HL-60/S4 (cell line): ENCODE data around the gene DNAH3.
"Not testable (repeated sequence)": the region's sequence is repeated elsewhere in the genome, so short reads cannot be mapped to it uniquely, and the experiment has no call there.

ENCODE experiments used
- in situ Hi-C: fragments of 300-500 bp; cut with MboI; formaldehyde crosslinking; loops from 2 replicates; pipeline ENCODE4 v1.14.3; 2022; ENCODE audit warnings: low sequenced_read_pairs

Gene DNAH3

DNA sequence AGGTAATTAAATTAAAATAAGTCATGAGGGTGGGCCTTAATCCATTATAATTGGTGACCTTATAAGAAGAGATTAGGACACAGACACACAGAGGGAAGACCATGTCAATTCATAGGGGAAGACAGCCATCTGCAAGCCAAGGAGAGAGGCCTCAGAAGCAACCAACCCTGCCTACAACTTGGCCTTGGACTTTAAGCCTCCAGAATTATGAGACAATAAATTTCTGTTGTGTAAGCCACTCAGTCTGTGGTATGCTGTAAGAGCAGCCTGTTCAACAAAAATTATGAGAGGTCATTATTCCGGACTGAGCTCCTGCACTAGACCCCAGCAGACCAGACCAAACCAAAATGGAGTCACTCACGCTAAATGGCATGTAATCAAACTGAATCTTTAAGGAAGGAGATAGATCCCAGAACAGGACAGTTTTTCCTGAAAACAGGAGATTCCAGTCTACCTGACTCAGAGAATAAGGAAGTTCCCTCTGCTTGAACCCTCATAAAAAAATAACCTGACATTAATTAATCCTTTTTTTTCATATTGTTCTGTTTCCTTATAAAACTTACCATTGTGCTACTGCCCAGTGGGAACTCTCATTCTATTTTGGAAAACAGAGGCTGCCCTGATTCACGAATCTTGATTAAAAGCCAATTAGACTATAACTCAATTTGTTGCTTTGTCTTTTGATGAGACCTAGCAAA lies 74.3 kb downstream of the DNAH3 start:
- in situ Hi-C loops, result no loop called here

DNA sequence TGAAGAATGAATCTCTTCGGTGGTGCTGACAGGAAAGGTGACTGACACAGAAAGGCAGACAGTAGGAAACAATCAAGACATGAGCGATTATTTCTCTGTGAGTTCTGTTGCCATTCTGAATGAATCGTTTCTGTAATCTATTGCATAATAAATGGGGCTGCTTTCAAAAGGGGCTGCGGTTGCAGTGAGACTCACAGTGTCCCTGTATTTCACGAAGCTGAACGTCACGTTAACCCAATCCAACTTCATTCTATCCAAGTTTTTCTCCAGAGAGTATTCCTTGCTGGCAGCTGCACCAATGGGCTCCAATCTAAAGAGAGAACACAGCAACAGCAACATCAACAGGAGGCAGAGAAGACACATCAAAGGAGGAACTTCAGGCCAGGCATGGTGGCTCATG lies 75.4 kb downstream of the DNAH3 start:
- in situ Hi-C loops, result no loop called here

GRCh38 chr16:21072976-21073375 lies 77.7 kb downstream of the DNAH3 start:
- in situ Hi-C loops, result no loop called here

DNA sequence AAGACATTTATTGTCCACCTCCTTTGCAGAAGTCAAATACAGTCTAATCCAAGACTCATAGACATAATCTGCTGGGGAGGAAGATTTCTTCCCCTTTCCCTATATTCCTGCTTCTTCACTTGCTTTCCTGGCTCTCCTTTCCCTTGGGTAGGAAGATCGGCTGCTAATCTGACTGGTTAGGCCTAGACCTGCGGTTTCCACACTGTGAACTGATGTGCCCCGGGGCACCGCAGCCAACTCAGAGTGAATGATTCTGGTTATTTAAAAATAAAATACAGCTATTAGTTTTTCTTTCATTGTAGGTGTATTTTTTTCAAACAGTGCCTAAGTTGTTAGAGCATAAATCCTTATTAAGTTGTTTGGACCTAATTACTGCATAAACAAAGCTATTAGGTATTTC lies 78.9 kb downstream of the DNAH3 start:
- in situ Hi-C loops, result no loop called here

- in situ Hi-C loops, result no loop called here
Observed at GRCh38 chr16:21070564-21070963, 80.1 kb downstream of the DNAH3 start.

- in situ Hi-C loops, result no loop called here
Observed at GRCh38 chr16:21069986-21070385, 80.7 kb downstream of the DNAH3 start.

DNA sequence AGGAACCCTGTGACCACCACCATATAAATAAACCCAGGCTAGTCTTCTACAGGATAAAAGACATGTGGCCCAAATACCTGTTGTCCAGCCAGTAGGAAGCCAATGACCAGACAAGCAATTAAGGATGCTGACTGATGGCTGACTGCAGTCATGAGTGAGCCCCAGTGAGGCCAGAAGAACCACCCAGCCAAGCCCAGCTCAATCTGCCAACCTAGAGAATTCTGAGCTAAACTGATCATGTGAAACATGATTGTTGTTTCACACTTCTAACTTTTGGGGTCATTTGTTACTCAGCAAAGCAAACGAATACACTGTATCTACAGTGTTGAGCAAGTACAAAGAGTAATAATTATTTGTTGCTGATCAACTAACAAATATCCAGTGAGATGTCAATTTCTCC lies 86.4 kb downstream of the DNAH3 start:
- in situ Hi-C loops, result no loop called here

DNA sequence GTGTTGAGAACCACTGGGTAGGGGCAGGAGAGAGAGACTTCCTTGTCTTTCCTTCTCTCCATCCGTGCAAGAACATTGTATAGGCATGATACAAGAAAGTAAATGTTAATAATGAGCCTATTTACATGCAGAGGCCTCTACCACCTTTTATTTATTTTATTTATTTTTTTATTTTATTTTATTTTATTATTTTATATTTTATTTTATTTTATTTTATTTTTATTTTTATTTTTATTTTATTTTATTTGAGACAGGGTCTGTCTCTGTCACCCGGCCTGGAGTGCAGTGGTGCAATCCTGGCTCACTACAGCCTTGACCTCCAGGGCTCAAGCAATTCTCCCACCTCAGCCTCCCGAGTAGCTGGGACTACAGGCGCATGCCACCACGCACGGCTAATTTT lies 87.3 kb downstream of the DNAH3 start:
- in situ Hi-C loops, result not testable (repeated sequence)

- in situ Hi-C loops, result no loop called here
Observed at GRCh38 chr16:21060027-21060510, 90.6 kb downstream of the DNAH3 start.

- in situ Hi-C loops, result no loop called here
Observed at GRCh38 chr16:21057875-21058274, 92.8 kb downstream of the DNAH3 start.

DNA sequence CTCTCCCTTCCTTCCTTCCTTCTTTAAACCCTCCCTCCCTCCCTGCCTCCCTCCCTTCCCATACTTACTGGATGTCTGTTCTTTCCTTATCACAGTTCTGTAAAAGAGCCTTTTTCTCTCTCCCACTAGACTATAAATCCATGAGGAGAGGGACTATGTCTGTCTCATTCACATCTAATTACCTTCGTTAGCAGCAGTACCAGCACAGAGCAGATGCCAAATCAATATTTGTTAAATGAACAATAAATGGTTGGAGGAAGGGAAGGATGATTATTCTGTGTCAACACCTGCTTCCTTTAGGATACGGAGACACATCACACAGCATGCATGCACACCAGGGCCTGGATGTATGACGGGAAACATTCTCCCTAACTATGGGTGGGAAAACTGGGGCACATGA lies 94.2 kb downstream of the DNAH3 start:
- in situ Hi-C loops, result no loop called here

- in situ Hi-C loops, result not testable (repeated sequence)
Observed at GRCh38 chr16:21055738-21056137, 94.9 kb downstream of the DNAH3 start.

GRCh38 chr16:21053590-21053989 lies 97.1 kb downstream of the DNAH3 start:
- in situ Hi-C loops, result no loop called here

- in situ Hi-C loops, result not testable (repeated sequence)
Observed at GRCh38 chr16:21048091-21048912, 102.3 kb downstream of the DNAH3 start.

GRCh38 chr16:21038197-21038596 lies 112.4 kb downstream of the DNAH3 start:
- in situ Hi-C loops, result no loop called here

DNA sequence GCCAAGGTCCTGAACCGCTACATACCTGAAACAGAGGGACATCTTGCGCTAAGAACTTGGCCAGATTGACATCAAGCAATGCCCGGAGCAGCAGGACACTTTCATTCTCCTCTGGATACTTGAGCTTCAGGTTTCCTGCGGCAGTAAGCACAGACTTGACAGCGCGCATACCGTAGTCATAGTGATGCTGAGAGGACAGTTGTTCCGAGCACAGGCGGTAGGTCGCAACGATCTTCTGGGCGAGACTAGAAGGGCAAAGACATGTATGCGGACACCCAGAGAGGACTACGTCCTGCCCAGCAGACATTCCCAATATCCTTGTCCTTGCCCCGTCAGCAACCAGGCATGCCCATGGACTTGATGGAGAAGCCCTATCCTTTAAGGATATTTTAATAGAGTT lies 112.9 kb downstream of the DNAH3 start:
- in situ Hi-C loops, result no loop called here

GRCh38 chr16:21037168-21037567 lies 113.5 kb downstream of the DNAH3 start:
- in situ Hi-C loops, result no loop called here

GRCh38 chr16:21036471-21036870 lies 114.2 kb downstream of the DNAH3 start:
- in situ Hi-C loops, result no loop called here

GRCh38 chr16:21033704-21034103 lies 116.9 kb downstream of the DNAH3 start:
- in situ Hi-C loops, result no loop called here

- in situ Hi-C loops, result no loop called here
Observed at GRCh38 chr16:21033264-21033663, 117.4 kb downstream of the DNAH3 start.

DNA sequence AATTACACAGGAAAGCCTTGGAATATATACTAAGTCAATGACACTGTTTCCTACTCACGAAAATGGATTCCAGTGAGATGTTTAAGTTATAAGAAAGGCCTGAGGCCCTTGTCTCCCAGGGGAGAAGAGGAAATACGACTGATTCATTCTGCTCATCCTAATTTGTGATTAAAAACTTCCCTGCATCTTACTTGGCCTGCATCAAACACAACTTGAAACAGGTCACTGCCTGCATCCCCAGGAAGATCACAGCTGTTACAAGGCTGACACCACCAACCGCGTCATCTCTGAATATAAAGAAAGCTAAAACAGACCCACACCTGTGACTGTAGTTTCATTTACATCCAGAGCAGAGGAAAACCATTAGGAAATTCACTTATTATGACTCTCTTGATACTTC lies 121.9 kb downstream of the DNAH3 start:
- in situ Hi-C loops, result no loop called here

- in situ Hi-C loops, result no loop called here
Observed at GRCh38 chr16:21026846-21027245, 123.8 kb downstream of the DNAH3 start.
